Loucy (cell line): ENCODE data around the gene PRKAG3.

Source experiments
- CTCF ChIP-seq: fragments of 200-600 bp; sonication (generic); conservative IDR thresholded peaks from 2 replicates; pipeline ENCODE4 v1.5.1; 2014; ENCODE audit warnings: mild to moderate bottlenecking, antibody characterized with exemption, low read length
- EZH2phosphoT487 ChIP-seq: fragments of 200-600 bp; IDR thresholded peaks from 2 replicates; pipeline ENCODE4 v1.6.1; 2018; ENCODE audit warnings: antibody characterized with exemption, mild to moderate bottlenecking, moderate library complexity, borderline replicate concordance

GRCh38 chr2:218858671-218859555 is 27.3 kb upstream of the PRKAG3 start:
- TF ChIP-seq CTCF (no peak), EZH2phosphoT487 (no peak)
